Stimulated activated CD4-positive, alpha-beta T cell treated with anti-CD3 and anti-CD28 coated beads, Interleukin-15, amount 100 ng/mL, for 24 hours (primary cell): ENCODE data around the gene LCOR.
"Not testable (repeated sequence)": the region's sequence is repeated elsewhere in the genome, so short reads cannot be mapped to it uniquely, and the experiment has no call there.

ENCODE experiments used
- DNase-seq: peaks from one replicate; pipeline ENCODE4 v3.0.0-alpha.2; 2020

Gene LCOR

GRCh38 chr10:97016728-97017473 is 184.8 kb downstream of the LCOR start:
- peak; percentile 34 for DNase-seq

GRCh38 chr10:97017474-97017903 is 185.4 kb downstream of the LCOR start:
- DNase-seq: no peak

GRCh38 chr10:97018251-97019212 is 186.4 kb downstream of the LCOR start:
- no peak for DNase-seq

- DNase-seq: no peak
Measured at GRCh38 chr10:97019213-97019844, 187.2 kb downstream of the LCOR start.

GRCh38 chr10:97020452-97021400 is 188.6 kb downstream of the LCOR start:
- DNase-seq: no peak

- DNase-seq: no peak
Measured at GRCh38 chr10:97022616-97023015, 190.5 kb downstream of the LCOR start.

- DNase-seq: no peak
Measured at GRCh38 chr10:97023401-97024167, 191.5 kb downstream of the LCOR start.

- DNase-seq: no peak
Measured at GRCh38 chr10:97024168-97025073, 192.3 kb downstream of the LCOR start.

GRCh38 chr10:97025613-97026242 is 193.6 kb downstream of the LCOR start:
- peak; percentile 65 for DNase-seq

GRCh38 chr10:97028126-97028831 is 196.2 kb downstream of the LCOR start:
- DNase-seq: no peak

GRCh38 chr10:97028832-97029178 is 196.7 kb downstream of the LCOR start:
- no peak for DNase-seq

GRCh38 chr10:97029271-97029670 is 197.2 kb downstream of the LCOR start:
- no peak for DNase-seq

GRCh38 chr10:97030894-97031293 is 198.8 kb downstream of the LCOR start:
- no peak for DNase-seq

- no peak for DNase-seq
Measured at GRCh38 chr10:97031459-97031858, 199.4 kb downstream of the LCOR start.

GRCh38 chr10:97032624-97033023 is 200.5 kb downstream of the LCOR start:
- no peak for DNase-seq

- not testable (repeated sequence) for DNase-seq
Measured at GRCh38 chr10:97033841-97034240, 201.7 kb downstream of the LCOR start.

GRCh38 chr10:97034301-97034700 is 202.2 kb downstream of the LCOR start:
- DNase-seq: no peak

- no peak for DNase-seq
Measured at GRCh38 chr10:97034958-97035769, 203.1 kb downstream of the LCOR start.
